HG02885 (cell line): ENCODE data around the gene C3orf80.
"Not testable (repeated sequence)": the region's sequence is repeated elsewhere in the genome, so short reads cannot be mapped to it uniquely, and the experiment has no call there.

Experiments
- ATAC-seq: cut with Tn5 transposase; IDR thresholded peaks from one replicate; pipeline ENCODE4 v1.9.1; 2021; ENCODE audit warnings: mild to moderate bottlenecking; ENCODE audit not compliant: unreplicated experiment, poor library complexity

Gene C3orf80

GRCh38 chr3:160210341-160210740 is 14.9 kb upstream of the C3orf80 start:
- no peak for ATAC-seq

- peak; percentile 61 for ATAC-seq
Measured at GRCh38 chr3:160210799-160211221, 14.4 kb upstream of the C3orf80 start.

GRCh38 chr3:160213191-160213590 is 12.0 kb upstream of the C3orf80 start:
- ATAC-seq, result no peak

- no peak for ATAC-seq
Measured at GRCh38 chr3:160217675-160218074, 7.5 kb upstream of the C3orf80 start.

- ATAC-seq, result no peak
Measured at GRCh38 chr3:160218136-160218535, 7.1 kb upstream of the C3orf80 start.

- ATAC-seq, result no peak
Measured at GRCh38 chr3:160220038-160220437, 5.2 kb upstream of the C3orf80 start.

- ATAC-seq, result no peak
Measured at GRCh38 chr3:160221019-160221418, 4.2 kb upstream of the C3orf80 start.

- no peak for ATAC-seq
Measured at GRCh38 chr3:160224256-160224655, 966 bp upstream of the C3orf80 start.

- no peak for ATAC-seq
Measured at GRCh38 chr3:160224811-160225175, 429 bp upstream of the C3orf80 start.

- peak; percentile 37 for ATAC-seq
Measured at GRCh38 chr3:160226026-160226907, 1.0 kb downstream of the C3orf80 start.

- ATAC-seq, result no peak
Measured at GRCh38 chr3:160227419-160227818, 2.2 kb downstream of the C3orf80 start.

- no peak for ATAC-seq
Measured at GRCh38 chr3:160232014-160232413, 6.8 kb downstream of the C3orf80 start.

- not testable (repeated sequence) for ATAC-seq
Measured at GRCh38 chr3:160240719-160241118, 15.5 kb downstream of the C3orf80 start.

GRCh38 chr3:160245261-160245800 is 20.1 kb downstream of the C3orf80 start:
- ATAC-seq, result no peak

- ATAC-seq, result no peak
Measured at GRCh38 chr3:160247766-160248165, 22.5 kb downstream of the C3orf80 start.

GRCh38 chr3:160253298-160253697 is 28.1 kb downstream of the C3orf80 start:
- ATAC-seq, result no peak

GRCh38 chr3:160257606-160258005 is 32.4 kb downstream of the C3orf80 start:
- ATAC-seq, result no peak

GRCh38 chr3:160259589-160259988 is 34.4 kb downstream of the C3orf80 start:
- no peak for ATAC-seq

- ATAC-seq, result no peak
Measured at GRCh38 chr3:160260587-160261270, 35.5 kb downstream of the C3orf80 start.

- no peak for ATAC-seq
Measured at GRCh38 chr3:160265088-160265487, 39.9 kb downstream of the C3orf80 start.
